Neural cell (in vitro differentiated cells): ENCODE results near the gene PLS1. TPM values are rescaled to one million over a fixed set of nuclear protein-coding genes. Genes with fewer than 3 reads are reported as not detected.

ENCODE experiments used
- H2AFZ ChIP-seq: fragments of 200-600, 300-800 bp; sonication (generic), shearing (Covaris generic); 2 replicates; pipeline ENCODE4 v1.6.0; 2014; ENCODE audit warnings: low read depth, mild to moderate bottlenecking, antibody characterized with exemption, low read length, moderate library complexity
- H3F3A ChIP-seq: fragments of 200-600 bp; shearing (Covaris generic); 2 replicates; pipeline ENCODE4 v1.6.1; 2016; ENCODE audit warnings: mild to moderate bottlenecking, moderate library complexity, mixed read lengths, antibody characterized with exemption, low read length; ENCODE audit not compliant: insufficient read depth, poor library complexity, severe bottlenecking
- H3K27ac ChIP-seq: fragments of 200-600, 300-800 bp; sonication (generic), shearing (Covaris generic); 2 replicates; pipeline ENCODE4 v1.5.1; 2014; ENCODE audit warnings: mild to moderate bottlenecking, low read length, moderate library complexity
- H3K27me3 ChIP-seq: fragments of 300-800, 200-600 bp; sonication (generic), shearing (Covaris generic); 2 replicates; pipeline ENCODE4 v1.6.0; 2014; ENCODE audit warnings: mild to moderate bottlenecking, low read depth, low read length, moderate library complexity; ENCODE audit not compliant: insufficient read depth
- H3K36me3 ChIP-seq: fragments of 300-800, 200-600 bp; sonication (generic), shearing (Covaris generic); 2 replicates; pipeline ENCODE4 v1.5.1; 2014; ENCODE audit warnings: mild to moderate bottlenecking, antibody characterized with exemption, low read length, moderate library complexity; ENCODE audit not compliant: insufficient read depth
- H3K4me2 ChIP-seq: fragments of 300-800, 200-600 bp; sonication (generic), shearing (Covaris generic); 2 replicates; pipeline ENCODE4 v1.6.0; 2014; ENCODE audit warnings: mild to moderate bottlenecking, low read length
- H3K4me3 ChIP-seq: fragments of 300-800, 200-600 bp; sonication (generic), shearing (Covaris generic); 2 replicates; pipeline ENCODE4 v1.5.1; 2014; ENCODE audit warnings: mild to moderate bottlenecking, low read length, moderate library complexity
- H3K79me2 ChIP-seq: fragments of 200-600 bp; shearing (Covaris generic); replicated peaks from 2 replicates; pipeline ENCODE4 v1.6.0; 2014; ENCODE audit warnings: mild to moderate bottlenecking, low read length, moderate library complexity; ENCODE audit not compliant: insufficient read depth
- H3K9ac ChIP-seq: fragments of 300-800, 200-600 bp; sonication (generic), shearing (Covaris generic); 2 replicates; pipeline ENCODE4 v1.6.1; 2016; ENCODE audit warnings: mild to moderate bottlenecking, low read length, mixed read lengths
- H3K9me2 ChIP-seq: fragments of 200-600 bp; shearing (Covaris generic); 2 replicates; pipeline ENCODE4 v1.6.1; 2016; ENCODE audit warnings: mild to moderate bottlenecking, low read length, mixed read lengths; ENCODE audit not compliant: insufficient read depth
- H3K9me3 ChIP-seq: fragments of 200-600, 300-800 bp; sonication (generic), shearing (Covaris generic); 2 replicates; pipeline ENCODE4 v1.6.1; 2016; ENCODE audit warnings: mild to moderate bottlenecking, mixed run types, low read length, moderate library complexity, mixed read lengths
- H4K20me1 ChIP-seq: fragments of 200-600 bp; shearing (Covaris generic); 2 replicates; pipeline ENCODE4 v1.6.1; 2016; ENCODE audit warnings: mild to moderate bottlenecking, mixed run types; ENCODE audit not compliant: insufficient read depth
- CTCF ChIP-seq: fragments of 450-650 bp; IDR thresholded peaks from 2 replicates; pipeline ENCODE4 v1.5.1; 2014; ENCODE audit warnings: antibody characterized with exemption, mild to moderate bottlenecking, moderate library complexity; ENCODE audit not compliant: poor library complexity, severe bottlenecking
- EP300 ChIP-seq: fragments of 450-650 bp; conservative IDR thresholded peaks from 2 replicates; pipeline ENCODE4 v1.6.1; 2014; ENCODE audit warnings: antibody characterized with exemption, mild to moderate bottlenecking, moderate library complexity; ENCODE audit not compliant: poor library complexity, severe bottlenecking
- EZH2 ChIP-seq: fragments of 200-600, 300-800 bp; shearing (Covaris generic), sonication (generic); IDR thresholded peaks from 2 replicates; pipeline ENCODE4 v1.6.1; 2014; ENCODE audit warnings: antibody characterized with exemption, low read length, borderline replicate concordance, mild to moderate bottlenecking; ENCODE audit not compliant: insufficient read depth, poor library complexity, severe bottlenecking
- MXI1 ChIP-seq: fragments of 450-650 bp; conservative IDR thresholded peaks from 2 replicates; pipeline ENCODE4 v1.6.1; 2014; ENCODE audit warnings: antibody characterized with exemption, mild to moderate bottlenecking; ENCODE audit not compliant: poor library complexity, severe bottlenecking
- POLR2AphosphoS5 ChIP-seq: IDR thresholded peaks from 2 replicates; pipeline ENCODE4 v1.6.1; 2012
- RAD21 ChIP-seq: fragments of 450-650 bp; conservative IDR thresholded peaks from 2 replicates; pipeline ENCODE4 v1.6.1; 2014; ENCODE audit warnings: antibody characterized with exemption, mild to moderate bottlenecking, moderate library complexity
- REST ChIP-seq: IDR thresholded peaks from 2 replicates; pipeline ENCODE4 v1.6.1; 2012; ENCODE audit warnings: borderline replicate concordance
- SMC3 ChIP-seq: fragments of 450-650 bp; conservative IDR thresholded peaks from 2 replicates; pipeline ENCODE4 v1.6.1; 2014; ENCODE audit warnings: antibody characterized with exemption, mild to moderate bottlenecking, moderate library complexity; ENCODE audit not compliant: poor library complexity
- TAF1 ChIP-seq: IDR thresholded peaks from 2 replicates; pipeline ENCODE4 v1.6.1; 2012; ENCODE audit warnings: low read depth
- polyA plus RNA-seq: library from polyadenylated mRNA; depleted of rRNA; stranded (reverse); fragments of >200 nt; gene quantifications from 2 replicates; pipeline ENCODE4 v1.2.3, GENCODE V29; 2014

PLS1 gene
- polyA plus RNA-seq, 1 donor from 2014 or later, result 0.31 TPM

DNA sequence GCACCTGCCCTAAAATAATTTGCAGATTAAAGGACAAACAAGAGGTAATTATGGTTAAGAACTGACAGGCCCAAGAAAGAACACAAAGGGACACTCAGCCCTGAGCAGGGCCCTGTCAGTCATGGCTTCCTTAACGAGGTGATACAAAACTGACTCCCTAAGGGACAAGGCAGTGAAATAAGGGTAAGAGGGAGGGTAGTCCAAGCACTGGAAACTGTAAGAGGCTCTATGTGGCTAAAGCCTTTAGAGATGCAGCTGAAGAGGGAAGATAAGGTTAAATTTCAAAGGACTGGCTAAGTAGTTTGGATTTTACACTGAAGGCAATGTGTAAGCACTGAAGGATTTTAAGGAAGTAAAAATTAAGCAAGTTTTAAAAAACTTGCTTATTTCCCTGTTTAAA lies 21.5 kb upstream of the PLS1 start:
- no peak overlapping the region for H2AFZ ChIP-seq
- TF ChIP-seq EZH2 (no peak), REST (no peak), EP300 (no peak), MXI1 (no peak), POLR2AphosphoS5 (no peak), CTCF (no peak), SMC3 (no peak), RAD21 (no peak), TAF1 (no peak)
- H3K27ac ChIP-seq, result no peak overlapping the region
- no peaks in the 10 kb centered on the region for H3K9me3 ChIP-seq
- no peak overlapping the region for H3K9ac ChIP-seq
- H3K9me2 ChIP-seq, result no peaks in the 10 kb centered on the region
- no peak overlapping the region for H3K4me3 ChIP-seq
- H3K27me3 ChIP-seq, result no peaks in the 10 kb centered on the region
- H3K36me3 ChIP-seq, result no peaks in the 10 kb centered on the region
- no peak overlapping the region for H3K4me2 ChIP-seq
- H3K79me2 ChIP-seq, result peaks cover 18% of the 10 kb centered on the region
- no peaks in the 10 kb centered on the region for H3F3A ChIP-seq
- H4K20me1 ChIP-seq, result no peaks in the 10 kb centered on the region

DNA sequence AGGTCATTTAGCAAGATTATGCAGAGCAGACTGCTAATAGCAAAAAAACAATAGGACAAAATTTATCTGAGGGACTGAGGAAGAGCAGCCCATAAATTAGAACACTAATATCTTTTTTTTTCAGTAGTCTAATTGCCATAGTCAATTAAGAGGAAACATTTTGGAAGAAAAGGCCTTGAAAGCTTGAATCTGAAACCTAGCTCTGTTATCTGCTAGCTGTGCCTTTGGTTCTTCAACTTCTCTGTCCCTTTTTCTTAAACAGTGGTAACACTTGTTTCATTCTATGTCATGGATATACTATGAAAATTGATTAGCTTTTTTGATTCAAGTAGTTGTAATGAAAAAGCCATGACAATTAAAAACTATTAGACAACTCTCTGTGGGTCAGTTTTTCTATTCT lies 19.4 kb upstream of the PLS1 start:
- Histone ChIP-seq H3F3A (no peaks in the 10 kb centered on the region), H3K27me3 (no peaks in the 10 kb centered on the region), H3K9ac (no peak overlapping the region), H3K79me2 (peaks cover 18% of the 10 kb centered on the region), H3K27ac (no peak overlapping the region), H3K36me3 (no peaks in the 10 kb centered on the region), H3K4me3 (peak overlapping the region; percentile 78), H2AFZ (no peak overlapping the region), H3K9me2 (no peaks in the 10 kb centered on the region), H4K20me1 (no peaks in the 10 kb centered on the region), H3K9me3 (no peaks in the 10 kb centered on the region), H3K4me2 (peak overlapping the region; percentile 91)
- TF ChIP-seq SMC3, result no peak
- TF ChIP-seq RAD21, result no peak
- no peak for TF ChIP-seq TAF1
- no peak for TF ChIP-seq MXI1
- no peak for TF ChIP-seq EZH2
- TF ChIP-seq REST, result no peak
- no peak for TF ChIP-seq EP300
- TF ChIP-seq POLR2AphosphoS5, result no peak
- TF ChIP-seq CTCF, result no peak
